EL (cell line): Measurements from ENCODE around the gene IBA57.
"Not testable (repeated sequence)": the region's sequence is repeated elsewhere in the genome, so short reads cannot be mapped to it uniquely, and the experiment has no call there.

Experiments used
- DNase-seq: peaks from one replicate; pipeline ENCODE4 v3.0.0-alpha.2; 2016

Gene IBA57

DNA sequence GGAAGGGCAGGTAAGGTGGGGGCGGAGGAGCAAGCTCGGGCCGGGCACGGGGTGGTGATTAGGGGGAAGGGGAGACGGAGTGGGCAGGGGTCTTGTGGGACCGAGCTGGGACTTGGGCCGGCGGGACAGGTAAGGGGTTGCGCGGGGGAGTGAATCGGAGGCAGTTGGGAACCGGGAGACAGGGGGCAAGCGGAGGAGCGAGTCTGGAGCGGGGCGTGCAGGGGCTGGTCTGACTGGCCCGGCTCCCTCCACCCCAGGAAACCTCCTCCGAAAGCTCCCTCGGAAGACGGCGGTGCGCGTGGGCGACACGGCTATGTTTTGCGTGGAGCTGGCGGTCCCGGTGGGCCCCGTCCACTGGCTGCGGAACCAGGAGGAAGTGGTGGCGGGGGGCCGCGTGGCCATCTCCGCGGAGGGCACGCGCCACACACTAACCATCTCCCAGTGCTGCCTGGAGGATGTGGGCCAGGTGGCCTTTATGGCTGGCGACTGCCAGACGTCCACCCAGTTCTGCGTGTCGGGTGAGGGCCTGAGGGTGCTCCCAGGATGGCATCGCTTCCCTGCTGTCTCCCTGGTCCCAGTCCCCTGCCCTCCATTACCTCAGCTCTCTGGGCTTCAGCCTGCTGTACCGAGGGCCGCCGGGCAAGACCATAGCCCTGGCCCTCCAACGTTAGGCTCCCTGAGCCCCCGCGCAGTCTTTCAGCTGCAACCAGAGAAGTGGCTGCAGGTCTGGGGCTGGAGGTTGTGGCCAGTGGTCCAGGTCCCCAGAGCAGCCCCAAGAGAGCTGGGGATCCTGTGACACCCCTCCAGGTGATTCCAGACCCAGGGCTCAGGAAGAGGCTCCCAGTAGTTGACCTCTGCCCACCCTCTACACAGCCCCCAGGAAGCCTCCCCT is 48.6 kb downstream of the IBA57 start:
- DNase-seq = no peak

DNA sequence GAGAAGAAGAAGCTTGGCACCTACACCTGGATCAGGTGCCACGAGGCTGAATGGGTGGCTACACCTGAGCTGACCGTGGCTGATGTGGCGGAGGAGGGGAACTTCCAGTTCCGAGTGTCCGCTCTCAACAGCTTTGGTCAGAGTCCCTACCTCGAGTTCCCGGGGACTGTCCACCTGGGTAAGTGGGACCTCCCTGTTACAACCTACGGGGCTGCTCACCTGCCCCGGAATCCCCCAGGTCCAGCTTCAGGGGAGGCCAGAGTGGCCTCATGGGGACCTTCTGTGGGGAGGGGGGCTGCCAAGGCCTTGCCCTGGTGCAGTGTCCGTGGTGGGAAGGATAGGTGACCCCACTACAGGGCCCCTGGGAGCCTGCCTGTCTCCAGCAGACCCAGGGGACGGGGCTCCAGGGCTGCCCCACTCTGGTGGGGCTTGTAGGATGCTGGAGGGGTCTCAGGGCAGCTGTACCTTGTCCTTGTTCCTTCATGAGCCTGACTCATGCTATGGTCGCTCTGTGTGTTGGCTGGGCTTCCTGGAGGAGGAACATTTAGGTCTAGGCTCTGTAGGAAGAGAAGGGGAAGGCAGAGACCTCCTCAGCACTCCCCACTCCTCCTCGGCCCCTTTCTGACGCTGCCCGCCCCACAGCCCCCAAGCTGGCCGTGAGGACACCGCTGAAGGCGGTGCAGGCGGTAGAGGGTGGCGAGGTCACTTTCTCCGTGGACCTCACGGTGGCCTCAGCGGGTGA is 49.5 kb downstream of the IBA57 start:
- DNase-seq = no peak

DNA sequence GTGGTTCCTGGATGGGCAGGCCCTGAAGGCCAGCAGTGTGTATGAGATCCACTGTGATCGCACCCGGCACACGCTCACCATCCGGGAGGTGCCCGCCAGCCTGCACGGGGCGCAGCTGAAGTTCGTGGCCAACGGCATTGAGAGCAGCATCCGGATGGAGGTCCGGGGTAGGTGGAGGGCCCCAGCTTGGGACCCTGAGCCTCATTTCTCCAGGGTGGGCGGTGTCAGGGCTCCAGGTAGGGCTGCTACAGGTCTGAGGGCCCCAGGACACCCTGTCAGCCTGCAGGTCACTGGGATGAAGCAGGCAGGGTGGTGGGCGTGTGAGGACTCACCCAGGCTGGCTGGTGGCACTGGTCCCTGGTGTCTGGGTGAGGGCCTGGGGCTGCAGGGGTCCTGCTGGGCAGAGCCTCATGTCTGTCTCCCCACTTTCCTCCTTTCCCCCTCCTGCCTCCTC is 50.1 kb downstream of the IBA57 start:
- no peak for DNase-seq

DNA sequence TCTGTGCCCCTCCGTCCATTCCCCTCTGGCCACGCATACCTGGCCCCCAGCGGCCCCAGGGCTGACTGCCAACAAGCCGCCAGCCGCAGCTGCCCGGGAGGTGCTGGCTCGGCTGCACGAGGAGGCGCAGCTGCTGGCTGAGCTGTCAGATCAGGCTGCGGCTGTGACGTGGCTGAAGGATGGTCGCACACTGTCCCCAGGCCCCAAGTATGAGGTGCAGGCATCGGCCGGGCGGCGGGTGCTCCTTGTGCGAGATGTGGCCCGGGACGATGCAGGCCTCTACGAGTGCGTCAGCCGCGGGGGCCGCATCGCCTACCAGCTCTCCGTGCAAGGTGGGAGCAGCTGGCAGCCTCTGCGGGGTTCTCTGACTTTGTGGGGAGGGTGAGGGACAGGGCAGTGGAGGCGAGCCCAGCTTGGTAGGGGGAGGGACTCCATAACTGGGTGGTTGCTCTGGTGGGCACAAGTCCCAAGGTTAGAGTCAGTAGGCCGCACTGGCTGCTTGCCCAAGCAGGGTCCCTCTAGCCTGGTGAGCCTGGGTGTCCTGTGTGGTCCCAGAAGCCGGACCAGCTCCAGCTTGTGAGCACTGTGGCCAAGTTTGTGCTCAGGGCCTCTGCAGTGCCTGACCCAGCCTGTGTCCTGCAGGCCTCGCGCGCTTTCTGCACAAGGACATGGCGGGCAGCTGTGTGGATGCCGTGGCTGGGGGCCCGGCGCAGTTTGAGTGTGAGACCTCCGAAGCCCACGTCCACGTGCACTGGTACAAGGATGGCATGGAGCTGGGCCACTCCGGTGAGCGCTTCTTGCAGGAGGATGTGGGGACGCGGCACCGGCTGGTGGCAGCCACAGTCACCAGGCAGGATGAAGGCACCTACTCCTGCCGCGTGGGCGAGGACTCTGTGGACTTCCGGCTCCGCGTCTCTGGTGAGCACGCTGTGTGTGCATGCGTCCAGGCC is 51.0 kb downstream of the IBA57 start:
- DNase-seq = no peak

DNA sequence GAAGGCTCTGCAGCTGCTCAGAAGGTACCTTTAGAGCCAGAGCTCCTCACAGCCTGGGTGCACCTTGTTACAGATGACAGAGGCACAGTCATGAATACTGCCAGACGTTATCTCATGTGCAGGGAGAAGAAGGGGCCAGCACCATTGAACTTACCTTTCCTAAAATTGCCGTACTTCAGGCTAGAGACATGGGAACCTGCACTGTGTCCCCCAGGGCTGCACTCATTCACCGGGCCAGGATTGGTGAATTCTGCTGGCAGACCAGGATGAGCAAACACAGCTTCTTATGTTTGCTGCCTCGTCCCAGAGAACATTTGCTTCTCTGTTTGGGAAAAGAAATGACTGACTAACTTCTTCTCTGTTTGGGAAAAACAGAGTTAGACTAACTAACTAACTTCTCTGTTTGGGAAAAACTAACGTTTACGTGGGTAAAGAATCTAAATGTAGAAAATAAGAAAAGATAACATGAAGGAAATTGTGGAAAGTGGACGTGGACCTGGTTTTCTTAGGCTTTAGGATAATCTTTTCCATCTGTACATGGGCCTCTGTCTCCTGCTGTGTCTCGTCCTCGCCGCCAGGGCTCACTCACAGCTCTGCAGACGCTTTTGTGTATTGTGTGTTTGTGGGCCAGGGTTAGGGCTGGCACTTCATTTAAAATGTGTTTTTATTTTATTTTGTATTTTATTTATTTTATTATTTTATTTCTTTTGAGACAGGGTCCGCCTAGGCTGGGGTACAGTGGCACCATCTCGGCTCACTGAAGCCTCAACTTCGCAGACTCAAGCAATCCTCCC is 52.1 kb downstream of the IBA57 start:
- DNase-seq = no peak

DNA sequence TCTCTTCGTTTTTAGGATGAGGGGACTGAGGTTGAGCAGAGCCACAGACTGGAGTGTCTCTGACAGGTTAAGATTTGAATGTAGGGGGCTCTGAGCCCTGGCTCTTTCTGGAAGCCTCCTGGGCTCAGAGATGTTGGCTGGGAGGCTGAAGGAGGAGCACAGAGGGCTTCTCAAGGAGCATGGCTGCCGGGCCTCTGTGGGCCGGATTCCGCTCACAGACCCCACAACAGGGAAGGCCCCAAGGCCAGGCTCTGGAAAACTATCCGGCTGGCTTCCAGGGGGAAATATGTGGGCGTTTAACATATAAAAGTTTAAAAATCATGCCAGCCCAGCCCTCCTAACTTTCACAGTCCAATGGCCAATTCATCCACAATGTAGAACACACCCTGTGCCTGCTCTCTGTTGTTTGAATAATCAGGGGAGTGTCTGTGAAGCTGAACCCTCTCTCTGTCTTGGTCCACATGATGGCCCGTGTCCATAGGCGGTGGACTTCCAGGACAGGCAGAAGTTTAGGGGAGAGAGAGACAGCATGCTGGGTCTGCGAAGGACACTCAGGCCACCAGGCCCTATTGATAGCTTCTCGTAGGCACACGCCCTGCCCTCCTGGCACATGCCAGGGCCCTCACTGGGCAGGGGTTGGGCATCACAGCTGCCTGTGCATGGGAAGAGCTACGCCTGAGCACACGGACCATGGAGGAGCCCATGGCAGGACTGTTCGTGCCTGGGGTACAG is 53.1 kb downstream of the IBA57 start:
- no peak for DNase-seq

DNA sequence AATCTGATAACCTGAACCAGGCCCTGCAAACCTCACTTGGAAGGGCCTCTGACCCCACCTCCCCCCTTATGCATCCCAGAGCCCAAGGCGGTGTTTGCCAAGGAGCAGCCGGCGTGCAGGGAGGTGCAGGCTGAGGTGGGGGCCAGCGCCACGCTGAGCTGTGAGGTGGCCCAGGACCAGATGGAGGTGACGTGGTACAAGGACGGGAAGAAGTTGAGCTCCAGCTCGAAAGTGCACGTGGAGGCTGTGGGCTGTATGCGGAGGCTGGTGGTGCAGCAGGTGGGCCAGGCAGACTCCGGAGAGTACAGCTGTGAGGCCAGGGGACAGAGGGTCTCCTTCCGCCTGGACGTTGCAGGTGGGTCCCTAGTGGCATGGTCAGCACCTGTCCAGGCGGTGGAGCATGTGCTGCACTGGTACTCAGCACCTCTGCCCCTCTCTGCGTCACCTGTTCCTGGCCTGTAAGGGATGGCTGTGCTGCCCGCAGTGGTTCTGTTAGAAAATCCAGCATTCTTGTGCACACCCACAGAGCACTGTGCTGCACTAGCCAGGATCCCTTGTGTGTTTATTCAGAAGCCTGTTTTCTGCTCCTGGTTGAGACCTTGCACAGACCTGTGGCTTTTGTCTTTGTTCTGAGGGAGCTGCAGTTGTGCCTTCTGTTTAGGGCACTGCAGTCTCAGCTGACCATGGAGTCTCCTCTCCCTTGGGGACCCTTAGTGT is 53.8 kb downstream of the IBA57 start:
- no peak for DNase-seq

DNA sequence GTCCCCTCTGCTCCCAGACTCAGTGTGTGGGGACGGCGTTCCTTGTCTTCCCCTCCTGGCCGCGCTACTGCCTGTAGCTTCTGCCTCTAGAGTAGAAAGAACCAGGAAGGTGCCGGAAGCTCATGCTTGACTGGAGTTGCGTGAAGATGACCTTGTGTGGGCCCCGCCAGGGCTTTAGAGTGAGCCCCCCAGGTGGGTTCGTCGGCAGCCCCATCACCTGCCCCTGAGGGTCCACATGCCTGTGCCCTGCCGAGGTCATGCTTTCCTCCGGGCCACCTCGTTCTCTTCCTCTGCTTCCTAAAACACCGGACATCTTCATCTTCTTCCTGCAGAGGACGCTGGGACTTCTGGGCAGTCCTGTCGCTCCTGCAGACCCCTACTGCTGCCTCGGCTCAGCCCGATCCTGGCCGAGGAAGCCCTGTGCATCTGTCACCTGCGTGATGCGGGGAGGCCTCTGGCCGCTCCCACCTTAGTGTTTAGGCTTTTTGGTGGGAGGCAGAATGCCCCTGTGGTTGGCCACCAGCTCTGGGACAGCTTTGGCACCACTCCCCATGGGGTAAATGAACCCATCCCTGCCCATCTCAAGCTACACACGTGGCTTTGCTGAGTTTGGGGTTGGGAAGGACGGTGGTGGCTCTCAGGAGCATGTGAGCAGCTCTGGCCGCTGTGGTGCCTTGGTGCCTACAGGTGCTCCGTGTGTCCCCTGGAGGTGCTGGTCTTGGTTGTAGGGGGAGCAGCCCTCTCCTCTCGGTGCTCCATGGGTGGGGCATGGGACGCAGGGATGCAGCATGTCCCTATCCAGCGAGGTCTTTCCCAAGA is 54.6 kb downstream of the IBA57 start:
- no peak for DNase-seq

DNA sequence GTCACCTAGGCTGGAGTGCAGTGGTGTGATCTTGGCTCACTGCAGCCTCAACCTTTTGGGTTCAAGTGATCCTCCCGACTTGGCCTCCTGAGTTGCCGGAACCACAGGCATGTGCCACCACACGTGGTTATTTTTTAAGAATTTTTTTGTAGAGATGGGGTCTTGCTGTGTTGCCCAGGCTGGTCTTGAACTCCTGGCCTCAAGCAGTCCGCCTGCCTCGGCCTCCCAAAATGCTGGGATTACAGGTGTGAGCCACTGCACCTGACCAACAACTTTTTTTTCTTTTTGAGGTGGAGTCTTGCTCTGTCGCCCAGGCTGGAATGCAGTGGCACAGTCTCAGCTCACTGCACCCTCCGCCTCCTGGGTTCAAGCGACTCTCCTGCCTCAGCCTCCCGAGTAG is 55.5 kb downstream of the IBA57 start:
- not testable (repeated sequence) for DNase-seq

DNA sequence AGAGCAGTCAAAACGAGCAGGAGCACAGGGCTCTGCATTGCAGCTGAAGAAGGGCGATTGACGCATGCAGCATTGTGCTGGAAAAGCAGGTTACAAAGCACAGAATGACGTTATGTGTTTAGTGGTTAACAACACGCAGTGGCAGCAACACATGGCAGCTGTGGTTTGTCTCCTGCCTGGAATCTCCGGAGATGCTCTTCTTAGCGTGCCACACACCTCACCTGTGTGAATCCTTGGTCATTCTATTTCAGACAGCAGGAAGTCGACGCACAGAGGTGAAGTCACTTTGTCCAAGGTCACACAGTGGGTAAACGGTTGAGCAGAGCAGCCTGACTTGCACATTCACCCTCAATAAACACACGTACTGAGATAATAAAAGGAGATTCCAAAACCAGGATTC is 56.9 kb downstream of the IBA57 start:
- no peak for DNase-seq

DNA sequence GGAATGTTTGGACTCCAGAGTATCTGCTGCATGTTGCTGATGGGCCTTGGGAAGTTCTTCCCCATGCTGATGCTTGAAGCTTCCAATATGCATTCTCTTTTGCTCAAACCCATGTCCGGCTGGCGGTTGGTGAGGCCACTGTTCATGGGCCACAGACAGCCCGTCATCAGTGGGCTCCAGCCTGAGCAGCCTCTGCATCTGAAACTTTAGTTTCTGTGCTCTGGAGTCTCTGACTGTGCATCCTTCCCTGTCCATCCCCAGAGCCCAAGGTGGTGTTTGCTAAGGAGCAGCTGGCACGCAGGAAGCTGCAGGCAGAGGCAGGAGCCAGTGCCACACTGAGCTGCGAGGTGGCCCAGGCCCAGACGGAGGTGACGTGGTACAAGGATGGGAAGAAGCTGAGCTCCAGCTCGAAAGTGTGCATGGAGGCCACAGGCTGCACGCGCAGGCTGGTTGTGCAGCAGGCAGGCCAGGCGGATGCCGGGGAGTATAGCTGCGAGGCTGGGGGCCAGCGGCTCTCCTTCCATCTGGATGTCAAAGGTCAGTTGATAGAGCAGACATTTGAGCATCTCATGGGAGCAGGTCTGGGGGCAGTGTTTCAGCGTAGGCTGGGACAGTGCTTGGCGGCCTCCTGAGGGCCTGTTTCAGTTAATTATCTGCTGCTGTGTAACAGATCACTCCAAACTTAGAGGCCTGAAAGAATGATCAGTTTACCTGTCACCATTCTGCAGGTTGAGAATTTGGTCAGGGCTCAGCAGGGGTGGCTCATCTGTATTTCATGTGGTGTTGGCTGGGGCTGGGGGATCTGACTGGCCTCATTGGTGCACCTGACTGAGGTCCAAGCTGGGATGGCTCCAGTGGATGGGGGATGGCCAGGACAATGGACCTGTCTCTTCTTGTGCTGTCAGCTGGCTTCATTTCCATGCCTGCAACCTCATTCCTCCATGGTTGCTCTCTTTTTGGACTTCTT is 58.9 kb downstream of the IBA57 start:
- DNase-seq = no peak

DNA sequence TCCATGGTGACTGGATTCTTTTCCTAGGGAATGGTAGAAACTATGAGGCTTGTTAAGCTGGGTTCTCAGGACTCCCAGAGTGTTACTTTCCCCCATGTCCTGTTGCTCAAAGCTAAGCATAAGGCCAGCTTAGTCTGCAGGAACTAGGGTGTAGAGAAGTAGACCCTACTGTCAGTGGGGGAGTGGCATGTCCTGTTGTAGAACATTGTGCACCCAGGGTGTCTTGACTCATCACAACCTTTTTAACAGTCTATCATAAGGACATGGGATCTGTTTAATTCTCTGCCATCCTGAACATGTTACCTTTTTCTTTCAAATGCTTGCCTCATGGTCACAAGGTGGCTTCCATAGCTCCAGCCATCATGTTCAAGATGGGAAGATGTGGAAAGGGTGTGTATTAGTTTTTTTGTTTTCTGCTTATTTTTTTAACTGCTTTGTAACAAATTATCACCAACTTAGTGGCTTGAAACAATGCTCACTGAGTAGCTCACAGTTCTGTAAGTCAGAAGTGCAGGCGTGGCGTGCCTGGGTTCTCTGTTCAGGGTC is 59.6 kb downstream of the IBA57 start:
- no peak for DNase-seq

DNA sequence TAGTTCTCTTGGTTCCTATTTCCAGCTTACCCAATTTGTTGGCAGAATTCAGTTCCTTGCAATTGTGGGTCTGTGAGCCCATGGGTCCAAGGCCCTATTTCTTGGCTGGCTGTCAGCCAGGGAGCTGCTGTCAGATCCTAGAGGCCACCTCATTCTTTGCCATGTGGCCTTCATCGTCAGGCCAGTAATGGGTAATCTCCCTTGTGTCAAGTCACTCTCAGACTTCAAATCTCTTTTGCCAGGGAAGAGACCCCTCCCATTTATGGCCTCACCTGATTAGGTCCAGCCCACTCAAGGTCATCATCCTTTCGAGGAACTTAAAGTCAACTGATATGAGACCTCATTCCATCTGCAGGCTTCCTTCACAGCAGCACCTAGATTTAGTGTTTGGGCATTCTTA is 60.1 kb downstream of the IBA57 start:
- DNase-seq = no peak

DNA sequence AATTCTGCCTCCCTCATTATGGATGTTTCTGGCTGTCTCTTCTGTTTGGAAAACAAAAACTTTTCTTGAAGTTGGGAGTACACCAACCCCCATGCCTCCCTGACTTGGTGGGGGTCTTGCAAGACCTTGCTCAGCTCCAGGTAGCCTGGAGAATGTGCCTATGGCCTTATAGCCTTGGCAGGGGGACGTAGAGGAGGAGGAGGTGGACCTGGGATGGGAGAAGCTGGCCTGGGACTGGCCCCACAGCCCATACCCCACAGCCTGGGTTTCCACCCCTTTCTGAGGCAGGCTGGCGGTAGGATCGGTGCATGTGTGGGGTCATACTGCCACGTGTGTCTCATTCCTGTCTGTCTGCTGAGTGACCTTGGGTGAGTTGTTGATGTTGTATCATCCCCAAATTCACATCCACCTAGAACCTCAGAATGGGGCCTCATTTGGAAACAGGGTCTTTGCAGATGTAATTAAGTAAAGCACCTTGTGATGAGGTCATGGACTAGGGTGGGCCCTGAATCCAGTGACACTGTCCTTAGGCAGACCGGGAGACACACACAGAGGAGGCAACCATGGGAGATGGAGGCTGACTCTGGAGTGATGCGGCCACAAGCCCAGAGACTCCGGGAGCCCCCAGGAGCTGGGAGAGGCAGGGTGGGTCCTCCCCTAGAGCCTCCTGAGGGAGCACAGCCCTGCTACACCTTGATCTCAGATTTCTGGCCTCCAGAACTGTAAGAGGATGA is 60.7 kb downstream of the IBA57 start:
- no peak for DNase-seq

DNA sequence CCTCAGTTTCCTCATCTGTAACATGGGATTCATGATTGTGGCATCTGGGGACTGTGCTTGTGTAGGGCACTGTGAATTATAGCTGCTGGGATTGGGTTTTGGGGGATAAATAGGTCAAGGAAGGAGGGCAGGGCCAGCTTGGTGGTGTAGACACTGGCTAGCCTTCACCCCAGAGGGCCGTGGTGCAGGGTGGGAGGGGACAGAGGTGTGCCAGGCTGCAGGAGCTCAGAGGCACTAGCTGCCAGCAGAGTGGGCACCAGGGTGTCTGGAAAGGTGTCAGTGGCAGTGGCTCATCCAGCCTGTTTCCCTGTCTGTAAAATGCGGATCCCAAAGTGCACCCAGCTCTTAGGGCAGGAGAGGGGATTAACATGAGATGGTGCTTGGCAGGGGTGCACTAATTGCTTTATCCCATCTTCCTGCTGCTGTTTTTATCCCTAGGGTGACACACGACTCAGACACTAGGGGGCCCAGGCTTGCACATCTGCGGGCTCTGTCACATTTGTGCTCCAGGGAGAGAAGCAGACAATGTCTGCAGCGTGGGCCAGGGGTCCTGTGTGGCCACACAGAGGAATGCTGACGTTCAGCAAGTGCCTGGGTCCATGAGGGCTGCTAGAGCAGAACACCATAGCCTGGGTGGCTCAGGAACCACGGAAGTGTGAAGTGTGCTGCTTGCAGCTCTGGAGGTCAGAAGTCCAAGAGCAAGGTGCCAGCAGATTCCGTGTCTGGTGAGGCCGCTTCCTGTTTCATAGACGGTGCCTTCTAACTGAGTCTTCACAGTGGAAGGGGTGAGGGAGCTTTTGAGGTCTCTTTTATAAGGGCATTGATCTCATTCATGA is 61.6 kb downstream of the IBA57 start:
- peak; percentile 53 for DNase-seq

DNA sequence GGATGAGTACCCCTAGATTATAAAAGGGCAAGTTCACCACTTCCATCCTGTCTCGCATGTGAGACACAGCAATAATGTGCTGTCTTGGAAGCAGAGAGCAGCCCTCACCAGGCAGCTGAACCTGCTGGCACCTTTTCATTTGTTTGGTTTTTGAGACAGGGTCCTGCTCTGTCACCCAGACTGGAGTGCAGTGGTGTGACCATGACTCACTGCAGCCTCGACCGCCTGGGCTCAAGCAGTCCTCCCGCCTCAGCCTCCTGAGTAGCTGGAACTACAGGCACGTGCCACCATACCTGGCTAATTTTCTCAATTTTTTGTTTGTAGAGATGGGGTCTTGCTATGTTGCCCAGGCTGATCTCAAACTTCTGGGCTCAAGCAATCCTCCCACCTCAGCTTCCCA is 62.5 kb downstream of the IBA57 start:
- not testable (repeated sequence) for DNase-seq
